ENCODE measurements around the gene A2M.

A2M gene

GRCh38 chr12:9122091-9122609, 6.4 kb upstream of the A2M start:
- DNase-seq (ENCODE audit: low spot score) = no peak

GRCh38 chr12:9120487-9121184, 4.9 kb upstream of the A2M start:
- no peak for DNase-seq (ENCODE audit: low spot score)

- DNase-seq (ENCODE audit: low spot score) = peak; percentile 87
Measured at GRCh38 chr12:9118158-9118557, 2.4 kb upstream of the A2M start.

GRCh38 chr12:9114946-9115345, 773 bp downstream of the A2M start:
- DNase-seq (ENCODE audit: low spot score) = peak; percentile 36

- no peak for DNase-seq (ENCODE audit: low spot score)
Measured at GRCh38 chr12:9113987-9114309, 1.8 kb downstream of the A2M start.

- DNase-seq (ENCODE audit: low spot score) = no peak
Measured at GRCh38 chr12:9113296-9113986, 2.3 kb downstream of the A2M start.

GRCh38 chr12:9112076-9112853, 3.5 kb downstream of the A2M start:
- DNase-seq (ENCODE audit: low spot score) = no peak

- no peak for DNase-seq (ENCODE audit: low spot score)
Measured at GRCh38 chr12:9111525-9111924, 4.2 kb downstream of the A2M start.

GRCh38 chr12:9109737-9110491, 5.8 kb downstream of the A2M start:
- no peak for DNase-seq (ENCODE audit: low spot score)

GRCh38 chr12:9109213-9109522, 6.6 kb downstream of the A2M start:
- no peak for DNase-seq (ENCODE audit: low spot score)

- no peak for DNase-seq (ENCODE audit: low spot score)
Measured at GRCh38 chr12:9108504-9109212, 7.1 kb downstream of the A2M start.

- no peak for DNase-seq (ENCODE audit: low spot score)
Measured at GRCh38 chr12:9107542-9107873, 8.2 kb downstream of the A2M start.

GRCh38 chr12:9106610-9107541, 8.8 kb downstream of the A2M start:
- DNase-seq (ENCODE audit: low spot score) = no peak

GRCh38 chr12:9106067-9106466, 9.7 kb downstream of the A2M start:
- DNase-seq (ENCODE audit: low spot score) = no peak

GRCh38 chr12:9104767-9105423, 10.8 kb downstream of the A2M start:
- DNase-seq (ENCODE audit: low spot score) = no peak

GRCh38 chr12:9104087-9104486, 11.6 kb downstream of the A2M start:
- DNase-seq (ENCODE audit: low spot score) = no peak

GRCh38 chr12:9103050-9103849, 12.5 kb downstream of the A2M start:
- no peak for DNase-seq (ENCODE audit: low spot score)

GRCh38 chr12:9101018-9101687, 14.6 kb downstream of the A2M start:
- DNase-seq (ENCODE audit: low spot score) = no peak
